ENCODE data around the gene NIPAL1.
"Not testable (repeated sequence)": the region's sequence is repeated elsewhere in the genome, so short reads cannot be mapped to it uniquely, and the experiment has no call there.

NIPAL1 gene

GRCh38 chr4:48005781-48006180 lies 10.8 kb upstream of the NIPAL1 start:
- TF ChIP-seq PATZ1 (CRISPR knock-in tag; IDR thresholded peaks at IDR 0.05; ENCODE audit: borderline replicate concordance): no peak
- no peak for TF ChIP-seq TSHZ2 (CRISPR knock-in tag; IDR thresholded peaks at IDR 0.05)
- TF ChIP-seq ZFP30 (CRISPR knock-in tag; IDR thresholded peaks at IDR 0.05): no peak
- TF ChIP-seq ZNF8 (CRISPR knock-in tag; IDR thresholded peaks at IDR 0.05): no peak
- TF ChIP-seq ARNTL (CRISPR knock-in tag; IDR thresholded peaks at IDR 0.05; ENCODE audit: borderline replicate concordance, low read depth): no peak
- no peak for TF ChIP-seq GLIS3 (CRISPR knock-in tag; IDR thresholded peaks at IDR 0.05)
- TF ChIP-seq TOX (CRISPR knock-in tag; IDR thresholded peaks at IDR 0.05; ENCODE audit: borderline replicate concordance): no peak
- no peak for TF ChIP-seq ISL1 (CRISPR knock-in tag; IDR thresholded peaks at IDR 0.05)
- no peak for TF ChIP-seq RARB (CRISPR knock-in tag; IDR thresholded peaks at IDR 0.05)
- TF ChIP-seq SNAI2 (CRISPR knock-in tag; IDR thresholded peaks at IDR 0.05): no peak
- no peak for TF ChIP-seq ZNF565 (CRISPR knock-in tag; conservative IDR thresholded peaks at IDR 0.05; ENCODE audit: low read depth)
- TF ChIP-seq ZC3H10 (CRISPR knock-in tag; IDR thresholded peaks at IDR 0.05): no peak
- TF ChIP-seq ESRRG (CRISPR knock-in tag; IDR thresholded peaks at IDR 0.05): no peak
- TF ChIP-seq TCF4 (CRISPR knock-in tag; IDR thresholded peaks at IDR 0.05; ENCODE audit: borderline replicate concordance): no peak
- no peak for TF ChIP-seq CREB5 (CRISPR knock-in tag; IDR thresholded peaks at IDR 0.05; ENCODE audit: low read depth)
- ATAC-seq: no peak

DNA sequence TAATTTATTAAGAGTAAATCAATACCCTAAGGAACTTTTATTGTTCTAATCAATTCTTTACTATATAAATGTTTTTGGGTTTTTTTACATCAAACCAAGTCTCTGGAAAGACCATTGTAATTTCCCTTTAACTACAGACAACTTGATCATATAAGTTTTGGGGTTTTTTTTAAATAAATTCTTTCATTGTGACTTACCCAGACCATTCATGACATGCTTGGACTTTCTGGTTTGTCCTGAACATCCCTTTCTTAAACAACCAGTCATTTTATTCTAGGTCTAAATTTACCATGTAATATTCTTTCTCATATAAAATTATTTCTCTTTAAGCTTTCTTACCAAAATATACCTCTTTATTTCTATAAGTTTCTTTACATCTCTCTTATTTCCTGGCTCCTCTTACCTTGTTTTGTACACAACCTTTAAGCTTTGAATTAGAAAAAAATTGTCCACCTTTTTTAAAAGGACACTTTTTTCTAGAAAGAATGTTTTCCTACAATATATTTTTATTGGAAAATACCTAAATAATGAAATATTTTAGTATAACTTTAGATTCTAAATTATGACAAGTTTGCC lies 8.5 kb upstream of the NIPAL1 start:
- no peak for ATAC-seq
- TF ChIP-seq ESRRG (CRISPR knock-in tag; IDR thresholded peaks at IDR 0.05) (no peak), TCF4 (CRISPR knock-in tag; IDR thresholded peaks at IDR 0.05; ENCODE audit: borderline replicate concordance) (no peak), OSR1 (CRISPR knock-in tag; IDR thresholded peaks at IDR 0.05) (no peak), ZNF8 (CRISPR knock-in tag; IDR thresholded peaks at IDR 0.05) (no peak), ARNTL (CRISPR knock-in tag; IDR thresholded peaks at IDR 0.05; ENCODE audit: borderline replicate concordance, low read depth) (no peak), RARB (CRISPR knock-in tag; IDR thresholded peaks at IDR 0.05) (no peak), ISL1 (CRISPR knock-in tag; IDR thresholded peaks at IDR 0.05) (no peak)

GRCh38 chr4:48010906-48011305 lies 5.7 kb upstream of the NIPAL1 start:
- not testable (repeated sequence) for ATAC-seq

DNA sequence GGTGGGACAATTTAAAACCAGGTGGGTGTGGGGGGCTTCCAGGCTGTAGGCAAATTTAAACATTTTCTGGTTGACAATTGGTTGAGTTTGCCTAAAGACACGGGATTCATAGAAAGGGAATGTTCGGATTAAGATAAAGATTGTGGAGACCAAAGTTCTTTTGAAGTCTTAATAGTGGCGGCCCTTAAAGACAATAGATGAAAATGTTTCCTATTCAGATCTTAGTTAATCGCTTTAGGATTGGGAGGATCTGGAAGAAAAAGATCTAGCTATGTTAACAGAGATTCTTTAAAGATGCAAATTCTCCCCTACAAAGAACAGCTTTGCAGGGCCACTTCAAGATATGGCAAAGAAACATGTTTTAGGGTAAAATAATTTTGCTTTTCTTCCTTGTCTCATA lies 4.8 kb upstream of the NIPAL1 start:
- no peak for ATAC-seq
- TF ChIP-seq RARB (CRISPR knock-in tag; IDR thresholded peaks at IDR 0.05): no peak
- no peak for TF ChIP-seq ARNTL (CRISPR knock-in tag; IDR thresholded peaks at IDR 0.05; ENCODE audit: borderline replicate concordance, low read depth)
- no peak for TF ChIP-seq ESRRG (CRISPR knock-in tag; IDR thresholded peaks at IDR 0.05)
- no peak for TF ChIP-seq PPARA (CRISPR knock-in tag; IDR thresholded peaks at IDR 0.05; ENCODE audit: borderline replicate concordance)
- TF ChIP-seq SNAI2 (CRISPR knock-in tag; IDR thresholded peaks at IDR 0.05): no peak
- no peak for TF ChIP-seq ZNF8 (CRISPR knock-in tag; IDR thresholded peaks at IDR 0.05)
- no peak for TF ChIP-seq TOX (CRISPR knock-in tag; IDR thresholded peaks at IDR 0.05; ENCODE audit: borderline replicate concordance)
- TF ChIP-seq ISL1 (CRISPR knock-in tag; IDR thresholded peaks at IDR 0.05): no peak
- TF ChIP-seq CREB5 (CRISPR knock-in tag; IDR thresholded peaks at IDR 0.05; ENCODE audit: low read depth): no peak
- no peak for TF ChIP-seq CSRNP3 (CRISPR knock-in tag; IDR thresholded peaks at IDR 0.05)
- TF ChIP-seq ZC3H10 (CRISPR knock-in tag; IDR thresholded peaks at IDR 0.05): no peak
- no peak for TF ChIP-seq GLIS3 (CRISPR knock-in tag; IDR thresholded peaks at IDR 0.05)
